CD4-positive, alpha-beta T cell treated with Interleukin-17A for 1 hour (primary cell): ENCODE measurements around the gene YARS1.

Source experiments
- DNase-seq: peaks from one replicate; pipeline ENCODE4 v3.0.0-alpha.2; 2020

The YARS1 gene

DNA sequence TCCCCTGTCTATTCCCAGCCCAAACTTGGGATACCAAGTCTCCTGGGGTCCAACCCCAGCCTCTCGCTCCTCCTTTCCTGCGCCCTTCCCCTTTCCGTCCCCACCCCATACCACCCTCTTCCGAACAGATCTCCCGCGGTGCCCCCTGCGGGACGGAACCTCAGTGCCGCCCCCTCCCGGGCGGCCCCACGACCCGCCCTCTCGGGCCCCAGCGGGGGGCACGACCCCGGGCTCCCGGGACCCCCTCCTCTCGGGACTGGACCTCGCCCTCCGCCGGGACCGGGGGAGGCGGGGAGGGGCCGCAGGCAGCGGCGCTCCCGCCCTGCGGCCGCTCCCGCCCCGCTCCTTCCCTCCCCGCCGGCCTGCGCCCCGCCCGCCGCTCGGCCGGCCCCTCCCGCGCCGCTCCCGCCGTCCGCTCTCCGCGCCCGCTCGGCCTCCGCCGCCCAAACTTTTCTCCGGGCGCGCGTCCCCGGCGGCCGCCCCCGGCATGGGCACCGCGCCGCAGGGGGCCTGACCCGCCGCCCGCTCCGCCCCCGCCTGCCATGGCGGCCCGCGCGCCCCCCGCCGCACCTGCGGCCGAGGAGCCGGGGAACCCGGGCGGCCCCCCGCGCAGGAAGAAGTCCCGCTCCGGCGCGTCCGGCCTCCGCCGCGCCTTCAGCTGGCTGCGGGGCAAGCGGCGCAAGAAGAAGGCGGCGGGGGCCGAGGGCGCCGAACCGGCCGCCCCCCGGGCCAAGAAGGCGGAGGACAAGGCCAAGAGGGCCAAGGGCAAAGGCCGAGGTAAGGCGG, 75.6 kb downstream of the YARS1 start:
- DNase-seq: no peak

DNA sequence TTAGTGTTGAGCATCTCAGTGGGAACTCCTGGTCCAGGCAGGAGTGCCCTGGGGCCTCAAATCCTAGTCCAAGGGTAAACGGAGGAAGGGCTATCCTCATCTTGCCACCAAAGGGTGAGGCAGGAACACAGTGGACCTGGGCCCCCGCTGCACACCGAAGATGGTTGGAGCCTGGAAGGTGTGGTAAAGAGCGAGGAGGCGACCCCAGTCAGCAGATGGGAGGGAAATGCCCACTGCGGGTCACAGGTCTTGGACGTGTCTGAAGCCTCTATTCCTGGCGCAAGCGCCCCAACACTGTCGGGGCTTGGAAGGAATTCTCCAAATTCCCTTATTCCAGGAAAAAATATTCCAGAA, 76.1 kb downstream of the YARS1 start:
- DNase-seq: no peak

DNA sequence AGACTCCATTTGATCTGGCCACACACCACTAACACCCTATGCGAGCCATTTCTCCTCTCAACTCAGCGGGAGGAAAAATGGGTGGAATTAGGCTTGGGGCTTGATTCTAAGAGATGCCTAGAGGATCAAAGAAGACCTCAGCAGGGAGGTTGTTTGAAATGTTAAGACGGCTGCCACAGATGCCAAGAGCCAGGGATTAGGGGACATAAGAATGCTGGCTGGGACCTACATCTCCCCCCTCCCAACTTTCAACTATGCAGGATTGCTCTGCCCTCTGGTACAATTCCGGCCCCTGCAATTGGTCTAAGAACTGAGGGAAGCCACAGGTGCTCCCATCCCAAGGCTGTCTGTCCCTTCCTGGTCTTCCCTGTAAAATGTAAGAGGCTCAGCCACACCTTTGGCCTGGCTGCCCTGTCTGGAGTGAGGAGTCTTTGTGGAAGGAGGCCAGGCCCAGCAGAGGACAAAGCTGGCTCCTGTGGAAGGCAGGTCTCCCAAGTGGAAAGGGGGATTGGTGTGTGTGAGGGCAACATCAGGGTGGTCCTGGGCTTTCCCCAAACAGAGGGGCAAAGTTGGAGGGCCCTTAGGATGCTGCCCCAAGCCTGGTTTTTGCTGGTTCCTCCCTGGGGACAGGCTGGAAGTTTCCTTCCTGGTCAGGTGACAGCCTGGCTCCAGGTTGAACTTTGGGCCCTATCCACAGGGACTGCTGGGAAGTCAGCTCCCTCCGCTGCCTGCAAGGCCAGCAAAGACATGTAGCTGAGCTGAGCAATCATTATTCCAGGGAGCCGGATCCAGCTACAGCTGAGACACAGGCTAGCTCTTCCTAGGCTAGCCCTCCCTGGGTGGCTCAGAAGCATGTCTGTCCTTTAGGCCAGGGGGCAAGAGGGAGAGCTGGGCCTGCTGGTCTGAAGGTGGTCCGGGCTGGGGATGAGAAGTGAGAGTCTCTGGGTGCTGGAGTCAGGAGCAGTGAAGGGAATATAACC, 80.1 kb downstream of the YARS1 start:
- DNase-seq: no peak

DNA sequence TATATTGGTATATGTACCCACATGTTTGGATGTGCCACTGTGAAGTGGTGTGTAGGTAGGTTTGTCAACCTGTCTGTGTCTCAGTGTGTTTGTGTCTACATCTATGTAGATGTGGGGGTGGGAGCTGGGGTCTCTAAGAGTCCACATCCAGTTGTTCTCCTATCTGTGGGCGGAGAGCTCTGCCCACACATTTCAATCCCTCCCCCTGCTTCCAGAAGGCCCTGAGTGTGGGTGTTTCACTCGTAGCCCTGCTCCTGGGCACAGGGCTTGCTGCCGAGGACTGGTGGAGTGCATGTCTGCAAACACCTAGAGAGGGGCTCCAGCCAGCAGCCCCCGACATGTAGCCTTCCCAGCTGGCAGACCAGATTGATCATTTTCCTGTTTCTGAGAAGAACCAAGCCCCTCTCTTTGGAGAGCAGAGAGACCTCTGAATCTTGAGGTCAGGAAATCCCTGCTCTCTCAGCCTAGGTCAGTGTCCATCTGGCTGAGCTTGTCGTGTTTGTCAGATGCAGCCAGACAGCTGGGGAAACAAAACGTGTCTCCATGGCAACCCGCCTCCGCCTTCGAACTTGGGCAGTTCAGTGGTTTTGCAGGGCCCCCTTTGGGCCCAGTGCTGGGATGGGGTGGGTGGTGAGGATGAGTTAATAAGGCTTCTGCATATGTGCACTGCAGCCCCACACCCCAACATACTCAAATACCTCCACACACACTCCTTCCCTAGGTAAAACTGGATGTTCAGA, 83.4 kb downstream of the YARS1 start:
- no peak for DNase-seq

DNA sequence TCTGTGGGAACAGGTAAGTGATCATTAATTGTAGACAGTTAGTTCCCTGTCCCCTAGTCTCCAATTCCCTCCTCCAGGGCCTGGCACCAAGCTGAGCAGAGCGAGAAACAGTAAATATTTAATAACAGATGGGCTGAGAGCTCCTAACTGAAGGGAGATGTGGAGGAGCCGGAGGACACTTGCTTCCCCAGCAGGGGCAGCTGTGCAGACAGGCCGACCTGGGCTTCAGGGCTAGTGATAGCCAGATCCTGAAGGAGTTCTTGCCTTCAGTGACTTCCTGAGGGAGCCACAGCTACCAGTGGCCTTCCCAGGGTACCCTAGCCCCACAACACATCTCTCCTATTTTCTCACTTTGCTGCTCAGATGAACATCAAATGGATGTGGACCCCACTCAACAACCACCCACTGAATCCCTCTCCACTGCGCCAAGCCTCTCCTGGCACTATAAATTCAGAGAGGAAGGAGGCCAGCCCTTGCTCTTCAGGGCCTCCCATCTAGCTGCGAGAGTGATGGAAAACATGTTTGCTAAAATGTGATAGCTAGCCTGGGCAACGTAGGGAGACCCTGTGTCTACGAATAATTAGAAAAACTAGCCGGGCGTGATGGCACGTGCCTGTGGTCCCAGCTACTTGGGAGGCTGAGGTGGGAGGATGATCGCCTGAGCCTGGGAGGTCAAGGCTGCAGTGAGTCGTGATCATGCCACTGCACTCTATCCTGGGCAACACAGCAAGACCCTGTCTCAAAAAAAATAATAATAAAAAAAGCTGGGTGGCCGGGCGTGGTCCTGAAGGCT, 87.7 kb downstream of the YARS1 start:
- DNase-seq: no peak

DNA sequence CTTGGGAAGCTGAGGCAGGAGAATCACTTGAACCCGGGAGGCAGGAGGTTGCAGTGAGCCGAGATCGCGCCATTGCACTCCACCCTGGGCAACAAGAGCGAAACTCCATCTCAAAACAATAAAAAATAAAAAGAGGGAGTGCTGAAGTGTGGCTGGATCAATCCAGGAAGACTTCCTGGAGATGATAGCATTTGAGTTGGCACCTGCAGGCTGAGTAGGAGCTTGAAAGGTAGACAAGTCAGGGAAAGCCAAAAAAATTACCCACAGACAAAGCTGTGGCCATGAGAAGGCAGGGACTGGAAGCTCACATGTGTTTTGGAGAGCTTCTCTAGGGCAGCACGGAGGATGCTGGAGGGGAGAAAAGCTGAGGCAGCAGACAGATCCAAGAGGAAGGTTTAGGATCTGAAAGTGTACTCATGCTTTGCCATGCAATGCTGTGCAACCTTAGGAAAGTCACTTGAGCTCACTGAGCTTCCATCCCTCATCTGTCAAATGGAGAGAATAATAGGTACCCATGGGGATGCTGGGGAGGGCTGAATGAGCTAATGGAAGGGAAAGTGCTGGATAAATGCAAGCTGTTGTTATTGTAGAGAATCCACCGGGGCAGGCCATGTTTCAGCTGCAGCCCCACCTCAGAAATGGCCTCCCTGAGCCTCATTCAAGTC, 88.6 kb downstream of the YARS1 start:
- DNase-seq: no peak

DNA sequence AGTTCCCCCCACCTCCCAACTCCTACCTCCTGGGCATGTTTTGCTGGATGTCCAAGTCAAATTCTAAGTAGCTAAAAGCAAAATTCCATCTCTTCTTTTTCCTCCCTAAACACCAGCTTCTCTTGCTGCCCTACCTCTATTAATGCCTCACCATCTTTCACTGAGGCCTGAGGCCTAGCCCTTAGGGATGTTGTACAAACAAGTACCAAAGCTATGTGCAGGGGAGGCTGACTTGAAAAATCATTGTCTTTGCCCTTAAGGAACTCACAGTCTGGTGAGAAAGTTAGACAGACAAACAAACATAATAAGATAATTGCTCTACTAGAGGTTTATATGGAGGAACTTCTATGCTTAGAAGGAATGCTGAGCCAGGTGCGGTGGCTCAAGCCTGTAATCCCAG, 89.3 kb downstream of the YARS1 start:
- no peak for DNase-seq

DNA sequence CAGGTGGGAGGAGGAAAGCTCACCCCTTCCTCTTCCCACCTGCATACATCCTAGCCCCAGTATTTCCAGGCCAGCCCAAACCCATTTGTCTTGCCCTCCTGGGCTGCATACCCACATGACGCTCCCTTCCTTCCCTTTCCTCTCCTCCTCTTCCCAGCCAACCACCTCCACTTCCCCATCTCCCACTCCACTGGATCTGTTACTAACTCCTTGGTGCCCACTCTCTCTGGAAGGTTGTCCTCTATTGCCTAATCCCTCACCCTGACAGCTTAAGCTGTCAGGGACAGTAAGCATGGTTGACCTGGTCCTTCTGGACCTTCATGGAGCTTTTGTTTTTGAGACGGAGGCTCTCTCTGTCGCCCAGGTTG, 91.6 kb downstream of the YARS1 start:
- no peak for DNase-seq
